HEK293 (cell line): ENCODE measurements around the gene RNF223.
A peak's percentile ranks its signal among the peaks of the same experiment; 100 is the strongest.

Experiments used
- CTCF ChIA-PET: fragments of 350-600 bp; formaldehyde crosslinking; extraction: SDS; loops from one replicate; lab custom pipeline; 2021; ENCODE audit warnings: antibody characterized with exemption; lab: Yijun Ruan, JAX
- POLR2A ChIA-PET: fragments of 300-600 bp; formaldehyde crosslinking; extraction: SDS; loops from one replicate; lab custom pipeline; 2020; ENCODE audit warnings: antibody characterized with exemption, inconsistent platforms; lab: Yijun Ruan, JAX
- H3K27ac ChIP-seq: fragments of 200-500 bp; sonication (Bioruptor generic); 2 replicates; pipeline ENCODE4 v1.5.1; 2014; ENCODE audit warnings: low read depth, low read length, control low read depth, inconsistent platforms; ENCODE audit errors: extremely low read depth
- H3K36me3 ChIP-seq, 2 experiments: fragments of 200-500 bp in 1 of 2; sonication (Bioruptor generic) in 1 of 2; 1 replicate in 1 of 2; 2 replicates in 1 of 2; pipeline ENCODE4 v1.5.1; 2014 to 2017; ENCODE audit warnings: inconsistent platforms in 2 of 2, low read length in 2 of 2; ENCODE audit not compliant: control insufficient read depth in 2 of 2, insufficient read depth in 1 of 2
- H3K4me1 ChIP-seq: fragments of 200-500 bp; sonication (Bioruptor generic); 2 replicates; pipeline ENCODE4 v1.5.1; 2014; ENCODE audit warnings: mild to moderate bottlenecking, low read length, inconsistent platforms; ENCODE audit not compliant: control insufficient read depth, insufficient read depth
- H3K4me3 ChIP-seq: 2 replicates; pipeline ENCODE4 v1.5.1; 2011; ENCODE audit warnings: low read depth, mild to moderate bottlenecking, control low read depth, low read length, moderate library complexity
- H3K9me3 ChIP-seq: fragments of 200-500 bp; sonication (Bioruptor generic); 2 replicates; pipeline ENCODE4 v1.5.1; 2014; ENCODE audit warnings: low read depth, low read length, inconsistent platforms; ENCODE audit not compliant: control insufficient read depth, insufficient read depth
- KLF1 ChIP-seq: fragments of 450-650 bp; formaldehyde crosslinking; IDR thresholded peaks from 2 replicates; pipeline ENCODE4 v1.5.1; 2016; ENCODE audit warnings: missing biosample characterization, missing genetic modification characterization
- KLF8 ChIP-seq: fragments of 450-650 bp; formaldehyde crosslinking; IDR thresholded peaks from 2 replicates; pipeline ENCODE4 v1.5.1; 2016; ENCODE audit warnings: missing biosample characterization, missing genetic modification characterization
- KLF9 ChIP-seq: fragments of 450-650 bp; formaldehyde crosslinking; IDR thresholded peaks from 2 replicates; pipeline ENCODE4 v1.5.1; 2016; ENCODE audit warnings: missing biosample characterization, missing genetic modification characterization, low read depth
- MZF1 ChIP-seq: fragments of 450-650 bp; formaldehyde crosslinking; IDR thresholded peaks from 2 replicates; pipeline ENCODE4 v1.5.1; 2017; ENCODE audit warnings: missing biosample characterization, missing genetic modification characterization, borderline replicate concordance
- SP2 ChIP-seq: fragments of 450-650 bp; formaldehyde crosslinking; IDR thresholded peaks from 2 replicates; pipeline ENCODE4 v1.5.1; 2016; ENCODE audit warnings: missing biosample characterization, missing genetic modification characterization
- ZFP3 ChIP-seq: fragments of 450-650 bp; formaldehyde crosslinking; IDR thresholded peaks from 2 replicates; pipeline ENCODE4 v1.5.1; 2016; ENCODE audit warnings: low read depth, missing biosample characterization, missing genetic modification characterization
- ZNF114 ChIP-seq: fragments of 450-650 bp; formaldehyde crosslinking; IDR thresholded peaks from 2 replicates; pipeline ENCODE4 v1.5.0; 2017; ENCODE audit warnings: missing biosample characterization, missing genetic modification characterization
- ZNF16 ChIP-seq: fragments of 450-650 bp; formaldehyde crosslinking; IDR thresholded peaks from 2 replicates; pipeline ENCODE4 v1.5.1; 2016; ENCODE audit warnings: low read depth, missing biosample characterization, missing genetic modification characterization
- ZNF324 ChIP-seq: fragments of 450-650 bp; formaldehyde crosslinking; IDR thresholded peaks from 2 replicates; pipeline ENCODE4 v1.5.1; 2016; ENCODE audit warnings: missing biosample characterization, missing genetic modification characterization
- ZNF366 ChIP-seq: fragments of 450-650 bp; formaldehyde crosslinking; conservative IDR thresholded peaks from 2 replicates; pipeline ENCODE4 v1.5.1; 2016; ENCODE audit warnings: missing biosample characterization, missing genetic modification characterization
- ZNF404 ChIP-seq: fragments of 450-650 bp; formaldehyde crosslinking; IDR thresholded peaks from 2 replicates; pipeline ENCODE4 v1.5.1; 2017; ENCODE audit warnings: missing biosample characterization, missing genetic modification characterization
- ZNF501 ChIP-seq: fragments of 450-650 bp; formaldehyde crosslinking; IDR thresholded peaks from 2 replicates; pipeline ENCODE4 v1.5.1; 2016; ENCODE audit warnings: missing biosample characterization, missing genetic modification characterization
- ZNF510 ChIP-seq: fragments of 450-650 bp; formaldehyde crosslinking; IDR thresholded peaks from 2 replicates; pipeline ENCODE4 v1.5.1; 2018; ENCODE audit warnings: mild to moderate bottlenecking, missing genetic modification characterization, missing biosample characterization; ENCODE audit not compliant: insufficient replicate concordance
- ZNF514 ChIP-seq: fragments of 450-650 bp; formaldehyde crosslinking; IDR thresholded peaks from 2 replicates; pipeline ENCODE4 v1.5.1; 2016; ENCODE audit warnings: missing biosample characterization, missing genetic modification characterization
- ZNF544 ChIP-seq: fragments of 450-650 bp; formaldehyde crosslinking; IDR thresholded peaks from 2 replicates; pipeline ENCODE4 v1.5.0; 2017; ENCODE audit warnings: missing biosample characterization, missing genetic modification characterization
- ZNF629 ChIP-seq: fragments of 450-650 bp; formaldehyde crosslinking; IDR thresholded peaks from 2 replicates; pipeline ENCODE4 v1.5.1; 2017; ENCODE audit warnings: missing biosample characterization, missing genetic modification characterization
- ZNF660 ChIP-seq: fragments of 450-650 bp; IDR thresholded peaks from 2 replicates; pipeline ENCODE4 v1.5.1; 2018; ENCODE audit warnings: missing biosample characterization, mild to moderate bottlenecking, missing genetic modification characterization
- ZNF701 ChIP-seq: fragments of 450-650 bp; formaldehyde crosslinking; IDR thresholded peaks from 2 replicates; pipeline ENCODE4 v1.5.1; 2016; ENCODE audit warnings: missing biosample characterization, missing genetic modification characterization
- TF ChIP-seq, protein P1 (sequence below): fragments of 450-650 bp; formaldehyde crosslinking; IDR thresholded peaks from 2 replicates; pipeline ENCODE4 v1.5.1; 2017; ENCODE audit warnings: missing biosample characterization, missing genetic modification characterization
- TF ChIP-seq, protein P2 (sequence below): fragments of 450-650 bp; formaldehyde crosslinking; optimal IDR thresholded peaks from 2 replicates; pipeline ENCODE3; 2016; ENCODE audit warnings: missing biosample characterization, mild to moderate bottlenecking, missing genetic modification characterization
- TF ChIP-seq, protein P3 (sequence below): fragments of 450-650 bp; formaldehyde crosslinking; IDR thresholded peaks from 2 replicates; pipeline ENCODE4 v1.5.1; 2016; ENCODE audit warnings: missing biosample characterization, missing genetic modification characterization
- TF ChIP-seq, protein P4 (sequence below): fragments of 450-650 bp; formaldehyde crosslinking; IDR thresholded peaks from 2 replicates; pipeline ENCODE4 v1.5.1; 2016; ENCODE audit warnings: missing biosample characterization, missing genetic modification characterization

RNF223 gene

DNA sequence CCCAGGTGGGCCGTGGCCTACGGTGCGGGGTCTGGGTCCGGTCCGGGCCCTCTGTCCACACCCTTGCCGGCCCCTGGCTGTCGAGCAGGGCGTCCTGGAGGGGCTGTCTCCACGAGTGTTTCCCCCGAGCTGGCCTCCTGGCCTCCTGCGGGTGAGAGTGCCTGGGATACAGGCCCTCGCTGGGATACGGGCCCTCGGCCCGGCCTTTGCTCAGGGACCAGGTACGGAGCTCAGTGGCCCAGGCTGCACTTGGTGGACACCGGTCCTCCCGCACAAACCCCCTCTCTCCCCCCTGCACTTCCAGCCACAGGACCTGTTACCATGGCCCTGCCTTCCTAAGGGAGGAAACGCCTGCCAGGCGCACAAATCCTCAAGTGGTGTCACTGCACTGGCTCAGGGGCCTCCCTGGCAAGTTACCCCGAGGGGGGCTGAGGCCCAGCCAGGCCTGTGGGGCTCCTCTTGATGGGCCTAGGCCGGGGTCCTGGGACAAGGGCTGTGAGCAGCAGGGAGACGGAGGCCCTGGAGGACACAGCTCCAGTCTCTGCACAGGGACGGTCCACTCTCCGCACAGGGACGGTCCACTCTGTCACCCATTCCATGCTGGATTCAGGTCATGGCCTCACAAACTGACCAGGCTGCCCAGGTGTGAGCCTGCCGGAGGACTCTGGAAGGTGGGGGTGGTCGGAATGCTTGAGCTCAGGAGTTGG is 18.2 kb upstream of the RNF223 start:
- CTCF ChIA-PET = no interaction called here

DNA sequence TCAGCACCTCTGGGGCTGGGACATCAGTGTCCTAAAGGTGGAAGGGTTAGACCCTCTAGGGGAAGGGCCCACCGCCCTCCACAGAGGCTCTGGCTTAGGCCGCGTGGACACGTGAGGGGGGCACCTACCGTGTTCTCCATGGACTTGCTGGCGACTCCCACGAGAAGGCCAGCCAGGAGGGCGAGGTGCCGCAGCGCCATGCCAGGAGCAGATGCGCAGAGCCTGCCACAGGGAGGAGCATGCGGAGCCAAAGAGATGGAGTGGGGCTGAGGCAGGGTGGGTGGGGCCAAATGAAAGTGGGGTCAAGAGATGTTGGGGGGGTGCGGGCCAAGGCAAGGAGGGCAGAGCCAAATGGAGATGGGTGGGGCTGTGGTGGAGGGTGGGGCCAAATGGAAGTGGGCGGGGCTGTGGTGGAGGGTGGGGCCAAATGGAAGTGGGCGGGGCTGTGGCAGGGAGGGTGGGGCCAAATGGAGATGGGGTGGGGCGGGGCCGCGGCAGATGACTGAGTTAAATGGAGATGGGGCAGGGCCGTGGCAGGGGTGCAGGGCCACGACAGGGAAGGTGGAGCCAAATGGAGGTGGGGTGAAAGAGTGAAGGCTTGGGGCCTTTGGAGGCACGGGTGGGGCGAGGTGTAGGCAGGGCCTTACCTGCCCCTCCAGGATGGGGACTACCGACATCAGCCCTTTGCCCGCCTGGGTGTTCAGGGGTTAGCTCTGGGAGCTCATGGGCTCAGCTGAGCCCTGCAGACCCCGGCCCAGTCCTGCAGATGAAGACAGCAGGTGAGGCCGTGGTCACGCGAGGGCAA is 17.4 kb upstream of the RNF223 start:
- TF ChIP-seq KLF8 (tag by site-specific recombination) (peak; percentile 80), ZNF701 (tag by site-specific recombination) (no peak), ZFP3 (tag by site-specific recombination) (no peak), SP2 (tag by site-specific recombination) (0 out of 2 replicates have a peak, but pooled peaks have one; percentile 10), KLF1 (tag by site-specific recombination) (peak; percentile 73), KLF9 (tag by site-specific recombination) (0 out of 2 replicates have a peak, but pooled peaks have one; percentile 16)
- no peaks in the 10 kb centered on the region for H3K9me3 ChIP-seq
- no peak overlapping the region for H3K27ac ChIP-seq
- no peaks in the 10 kb centered on the region for H3K4me1 ChIP-seq
- no peak overlapping the region for H3K4me3 ChIP-seq
- ChIA-PET POLR2A (no interaction called here), CTCF (no interaction called here)
- peaks cover 0 to 2% of the 10 kb centered on the region in 2 experiments; a peak in 1 of 3 replicates for H3K36me3 ChIP-seq

More for the DNA sequence above, 18.2 kb upstream of the RNF223 start:
- Histone ChIP-seq H3K9me3 (no peaks in the 10 kb centered on the region), H3K4me1 (no peaks in the 10 kb centered on the region), H3K4me3 (no peak overlapping the region), H3K36me3 (no peaks in the 10 kb centered on the region), H3K27ac (no peak overlapping the region)
- TF ChIP-seq ZNF510 (tag by site-specific recombination) (no peak), ZNF660 (tag by site-specific recombination) (no peak), ZNF114 (tag by site-specific recombination) (no peak), ZNF366 (tag by site-specific recombination) (no peak), MZF1 (no peak)
- TF ChIP-seq, protein P1, sequence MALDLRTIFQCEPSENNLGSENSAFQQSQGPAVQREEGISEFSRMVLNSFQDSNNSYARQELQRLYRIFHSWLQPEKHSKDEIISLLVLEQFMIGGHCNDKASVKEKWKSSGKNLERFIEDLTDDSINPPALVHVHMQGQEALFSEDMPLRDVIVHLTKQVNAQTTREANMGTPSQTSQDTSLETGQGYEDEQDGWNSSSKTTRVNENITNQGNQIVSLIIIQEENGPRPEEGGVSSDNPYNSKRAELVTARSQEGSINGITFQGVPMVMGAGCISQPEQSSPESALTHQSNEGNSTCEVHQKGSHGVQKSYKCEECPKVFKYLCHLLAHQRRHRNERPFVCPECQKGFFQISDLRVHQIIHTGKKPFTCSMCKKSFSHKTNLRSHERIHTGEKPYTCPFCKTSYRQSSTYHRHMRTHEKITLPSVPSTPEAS (tag by site-specific recombination) = no peak
- TF ChIP-seq, protein P2, sequence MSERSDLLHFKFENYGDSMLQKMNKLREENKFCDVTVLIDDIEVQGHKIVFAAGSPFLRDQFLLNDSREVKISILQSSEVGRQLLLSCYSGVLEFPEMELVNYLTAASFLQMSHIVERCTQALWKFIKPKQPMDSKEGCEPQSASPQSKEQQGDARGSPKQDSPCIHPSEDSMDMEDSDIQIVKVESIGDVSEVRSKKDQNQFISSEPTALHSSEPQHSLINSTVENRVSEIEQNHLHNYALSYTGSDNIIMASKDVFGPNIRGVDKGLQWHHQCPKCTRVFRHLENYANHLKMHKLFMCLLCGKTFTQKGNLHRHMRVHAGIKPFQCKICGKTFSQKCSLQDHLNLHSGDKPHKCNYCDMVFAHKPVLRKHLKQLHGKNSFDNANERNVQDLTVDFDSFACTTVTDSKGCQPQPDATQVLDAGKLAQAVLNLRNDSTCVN (tag by site-specific recombination) = no peak
- TF ChIP-seq, protein P3, sequence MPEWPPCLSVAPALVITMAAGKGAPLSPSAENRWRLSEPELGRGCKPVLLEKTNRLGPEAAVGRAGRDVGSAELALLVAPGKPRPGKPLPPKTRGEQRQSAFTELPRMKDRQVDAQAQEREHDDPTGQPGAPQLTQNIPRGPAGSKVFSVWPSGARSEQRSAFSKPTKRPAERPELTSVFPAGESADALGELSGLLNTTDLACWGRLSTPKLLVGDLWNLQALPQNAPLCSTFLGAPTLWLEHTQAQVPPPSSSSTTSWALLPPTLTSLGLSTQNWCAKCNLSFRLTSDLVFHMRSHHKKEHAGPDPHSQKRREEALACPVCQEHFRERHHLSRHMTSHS (tag by site-specific recombination) = no peak
- POLR2A ChIA-PET = interaction anchor here (1.0 kb wide), 1 partner anchor 12 kb away, joined by 6 read pairs; no protein-coding TSS in a partner anchor

DNA sequence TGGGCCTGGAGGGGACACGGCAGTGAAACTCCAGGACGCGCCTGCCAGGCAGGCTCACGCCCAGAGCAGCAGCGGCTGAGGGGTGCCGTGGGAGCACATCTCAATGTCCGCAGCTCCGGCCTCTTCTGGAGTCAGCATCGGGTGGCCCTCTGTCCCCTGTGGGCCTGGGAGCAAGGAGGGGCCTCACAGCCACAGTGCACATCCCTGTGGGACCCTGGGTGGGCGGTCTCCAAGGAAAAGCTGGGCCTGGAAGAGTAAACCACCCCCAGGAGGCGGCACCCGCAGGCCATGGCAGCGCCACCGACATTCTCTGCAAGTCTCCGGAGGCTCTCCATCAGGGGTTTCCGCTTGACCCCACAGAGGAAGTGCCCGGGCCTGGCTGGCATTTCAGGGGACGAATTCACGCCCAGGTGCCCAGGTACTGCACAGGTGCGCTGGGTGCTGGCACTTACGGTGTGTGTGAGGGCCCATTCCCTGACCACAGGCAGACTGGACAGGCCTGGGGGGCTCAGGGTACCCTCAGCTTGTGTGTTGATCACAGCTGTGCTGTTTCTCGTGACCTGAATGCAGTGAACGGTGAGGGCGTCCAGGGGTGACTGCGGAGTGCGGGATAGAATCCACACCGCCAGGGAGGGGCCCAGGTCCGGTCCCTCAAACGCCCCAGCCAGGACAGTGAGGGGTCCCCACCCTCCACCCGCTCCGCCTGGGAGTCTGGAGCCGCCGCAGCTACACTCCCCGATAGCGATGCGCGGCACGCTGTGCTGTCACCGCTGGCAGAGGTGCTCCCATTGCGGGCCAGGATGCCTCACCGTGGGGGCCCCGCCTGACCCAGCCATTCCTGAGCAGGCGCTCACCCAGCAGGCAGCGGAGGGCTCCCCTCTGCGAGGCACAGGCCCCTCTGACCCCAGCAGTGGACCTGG is 16.6 kb upstream of the RNF223 start:
- TF ChIP-seq, protein P3 (tag by site-specific recombination) = no peak
- TF ChIP-seq ZNF544 (tag by site-specific recombination) (no peak), ZNF404 (tag by site-specific recombination) (no peak), ZNF501 (tag by site-specific recombination) (no peak), ZNF16 (tag by site-specific recombination) (no peak), ZNF514 (tag by site-specific recombination) (no peak), ZNF324 (no peak), MZF1 (no peak), ZNF629 (tag by site-specific recombination) (no peak)
- TF ChIP-seq, protein P4, sequence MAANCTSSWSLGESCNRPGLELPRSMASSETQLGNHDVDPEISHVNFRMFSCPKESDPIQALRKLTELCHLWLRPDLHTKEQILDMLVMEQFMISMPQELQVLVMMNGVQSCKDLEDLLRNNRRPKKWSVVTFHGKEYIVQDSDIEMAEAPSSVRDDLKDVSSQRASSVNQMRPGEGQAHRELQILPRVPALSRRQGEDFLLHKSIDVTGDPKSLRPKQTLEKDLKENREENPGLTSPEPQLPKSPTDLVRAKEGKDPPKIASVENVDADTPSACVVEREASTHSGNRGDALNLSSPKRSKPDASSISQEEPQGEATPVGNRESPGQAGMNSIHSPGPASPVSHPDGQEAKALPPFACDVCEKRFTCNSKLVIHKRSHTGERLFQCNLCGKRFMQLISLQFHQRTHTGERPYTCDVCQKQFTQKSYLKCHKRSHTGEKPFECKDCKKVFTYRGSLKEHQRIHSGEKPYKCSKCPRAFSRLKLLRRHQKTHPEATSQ (tag by site-specific recombination) = no peak
- no peak overlapping the region for H3K27ac ChIP-seq
- H3K4me1 ChIP-seq = no peaks in the 10 kb centered on the region
- peaks cover 0 to 5% of the 10 kb centered on the region in 2 experiments; a peak in 1 of 3 replicates for H3K36me3 ChIP-seq
- H3K9me3 ChIP-seq = no peaks in the 10 kb centered on the region
- POLR2A ChIA-PET = no interaction called here
- H3K4me3 ChIP-seq = no peak overlapping the region
- CTCF ChIA-PET = no interaction called here
